Urinary bladder (tissue), 4 donors: ENCODE measurements around the gene CEACAM3. TPM values are rescaled to one million over a fixed set of nuclear protein-coding genes. Genes with fewer than 3 reads are reported as not detected.
A peak's percentile ranks its signal among the peaks of the same experiment; 100 is the strongest.
"Not testable (repeated sequence)": the region's sequence is repeated elsewhere in the genome, so short reads cannot be mapped to it uniquely, and the experiment has no call there.

ENCODE experiments used
- DNase-seq: peaks from one replicate; pipeline ENCODE4 v3.0.0-alpha.2; 2015; ENCODE audit errors: extremely low spot score
- H3K27ac ChIP-seq: one replicate; pipeline ENCODE4 v1.5.1; 2013; ENCODE audit warnings: low read depth, mild to moderate bottlenecking, moderate library complexity
- H3K36me3 ChIP-seq: one replicate; pipeline ENCODE4 v1.6.1; 2013; ENCODE audit warnings: mild to moderate bottlenecking, moderate library complexity; ENCODE audit not compliant: insufficient read depth
- H3K4me1 ChIP-seq: one replicate; pipeline ENCODE4 v1.6.1; 2013; ENCODE audit warnings: mild to moderate bottlenecking, moderate library complexity; ENCODE audit not compliant: insufficient read depth
- H3K4me3 ChIP-seq: one replicate; pipeline ENCODE4 v1.5.1; 2013; ENCODE audit warnings: low read depth, low read length
- WGBS: extraction: QIAGEN DNeasy Blood & Tissue Kit; methylation state at CpG from one replicate; pipeline ENCODE4 v1.1.7; 2013; 5-methylcytosine and 5-hydroxymethylcytosine counted together
- polyA plus RNA-seq: library from polyadenylated mRNA; stranded (reverse); fragments of 200-250 nt; gene quantifications from one replicate; pipeline ENCODE4 v1.2.3, GENCODE V29; 2013
- total RNA-seq: library from RNA; depleted of rRNA; stranded (reverse); fragments of >200 nt; gene quantifications from one replicate; pipeline ENCODE4 v1.2.3, GENCODE V29; 2014
- donor health status: healthy with polysubstance abuse.
- donor health status: healthy.

The CEACAM3 gene
- total and polyA plus RNA-seq, 2 donors, result not detected

- Histone ChIP-seq H3K4me3 (no peak overlapping the region), H3K36me3 (no peaks in the 10 kb centered on the region), H3K27ac (no peak overlapping the region), H3K4me1 (no peaks in the 10 kb centered on the region)
- 64% methylated on average over 2 of the region's 2 CpGs for WGBS
- peak; percentile 26 for DNase-seq
Measured at GRCh38 chr19:41776700-41777099, 19.7 kb upstream of the CEACAM3 start.

GRCh38 chr19:41783612-41784011, 12.8 kb upstream of the CEACAM3 start:
- H3K4me1 ChIP-seq, result no peaks in the 10 kb centered on the region
- DNase-seq, result no peak
- no peak overlapping the region for H3K27ac ChIP-seq
- H3K36me3 ChIP-seq, result no peaks in the 10 kb centered on the region
- WGBS, result 50% methylated on average over 5 of the region's 5 CpGs
- no peak overlapping the region for H3K4me3 ChIP-seq

GRCh38 chr19:41784312-41784711, 12.1 kb upstream of the CEACAM3 start:
- Histone ChIP-seq H3K36me3 (no peaks in the 10 kb centered on the region), H3K4me1 (no peaks in the 10 kb centered on the region), H3K27ac (no peak overlapping the region), H3K4me3 (no peak overlapping the region)
- no peak for DNase-seq
- WGBS, result 67% methylated on average over 3 of the region's 3 CpGs

- Histone ChIP-seq H3K36me3 (no peaks in the 10 kb centered on the region), H3K4me3 (no peak overlapping the region), H3K27ac (no peak overlapping the region), H3K4me1 (no peaks in the 10 kb centered on the region)
- 49% methylated on average over 4 of the region's 4 CpGs for WGBS
- no peak for DNase-seq
Measured at GRCh38 chr19:41784743-41785142, 11.6 kb upstream of the CEACAM3 start.

- Histone ChIP-seq H3K27ac (no peak overlapping the region), H3K4me3 (no peak overlapping the region), H3K4me1 (no peaks in the 10 kb centered on the region), H3K36me3 (no peaks in the 10 kb centered on the region)
- DNase-seq, result peak; percentile 13
- WGBS, result 1% methylated on average over 10 of the region's 10 CpGs
Measured at GRCh38 chr19:41785653-41786052, 10.7 kb upstream of the CEACAM3 start.

- 70% methylated on average over 7 of the region's 7 CpGs for WGBS
- no peak overlapping the region for H3K27ac ChIP-seq
- DNase-seq, result no peak
- no peaks in the 10 kb centered on the region for H3K36me3 ChIP-seq
- no peak overlapping the region for H3K4me3 ChIP-seq
- no peaks in the 10 kb centered on the region for H3K4me1 ChIP-seq
Measured at GRCh38 chr19:41787055-41787454, 9.3 kb upstream of the CEACAM3 start.

GRCh38 chr19:41788518-41788917, 7.9 kb upstream of the CEACAM3 start:
- WGBS, result no CpG with 5 or more reads among the region's 1 CpG
- not testable (repeated sequence) for H3K4me1 ChIP-seq, H3K36me3 ChIP-seq, DNase-seq, H3K4me3 ChIP-seq, H3K27ac ChIP-seq

- H3K4me3 ChIP-seq, DNase-seq, H3K4me1 ChIP-seq, H3K36me3 ChIP-seq, H3K27ac ChIP-seq: not testable (repeated sequence)
- 66% methylated on average over 3 of the region's 5 CpGs for WGBS
Measured at GRCh38 chr19:41789053-41789452, 7.3 kb upstream of the CEACAM3 start.

- Histone ChIP-seq H3K36me3 (no peaks in the 10 kb centered on the region), H3K27ac (no peak overlapping the region), H3K4me1 (no peaks in the 10 kb centered on the region), H3K4me3 (no peak overlapping the region)
- DNase-seq, result no peak
- 22% methylated on average over 22 of the region's 22 CpGs for WGBS
Measured at GRCh38 chr19:41792513-41793413, 3.6 kb upstream of the CEACAM3 start.

GRCh38 chr19:41793414-41793727, 3.0 kb upstream of the CEACAM3 start:
- no peak overlapping the region for H3K4me3 ChIP-seq
- no peak for DNase-seq
- no peaks in the 10 kb centered on the region for H3K4me1 ChIP-seq
- no peak overlapping the region for H3K27ac ChIP-seq
- H3K36me3 ChIP-seq, result no peaks in the 10 kb centered on the region
- 2% methylated on average over 1 of the region's 1 CpG for WGBS

GRCh38 chr19:41795031-41795461, 1.3 kb upstream of the CEACAM3 start:
- H3K4me3 ChIP-seq, result no peak overlapping the region
- no peaks in the 10 kb centered on the region for H3K36me3 ChIP-seq
- DNase-seq, result no peak
- 47% methylated on average over 5 of the region's 5 CpGs for WGBS
- no peak overlapping the region for H3K27ac ChIP-seq
- H3K4me1 ChIP-seq, result no peaks in the 10 kb centered on the region

- WGBS, result 90% methylated on average over 1 of the region's 1 CpG
Measured at GRCh38 chr19:41796901-41797300, 514 bp downstream of the CEACAM3 start.

GRCh38 chr19:41799444-41800000, 3.1 kb downstream of the CEACAM3 start:
- no peak for DNase-seq
- Histone ChIP-seq H3K36me3 (no peaks in the 10 kb centered on the region), H3K27ac (no peak overlapping the region), H3K4me1 (no peaks in the 10 kb centered on the region), H3K4me3 (no peak overlapping the region)
- WGBS, result 58% methylated on average over 9 of the region's 9 CpGs

More at GRCh38 chr19:41796901-41797300, 514 bp downstream of the CEACAM3 start:
- H3K27ac ChIP-seq, result no peak overlapping the region
- H3K36me3 ChIP-seq, result no peaks in the 10 kb centered on the region
- no peak for DNase-seq
- H3K4me3 ChIP-seq, result no peak overlapping the region
- no peaks in the 10 kb centered on the region for H3K4me1 ChIP-seq

GRCh38 chr19:41801031-41801430, 4.6 kb downstream of the CEACAM3 start:
- Histone ChIP-seq H3K27ac (no peak overlapping the region), H3K36me3 (no peaks in the 10 kb centered on the region), H3K4me1 (no peaks in the 10 kb centered on the region), H3K4me3 (no peak overlapping the region)
- 76% methylated on average over 4 of the region's 4 CpGs for WGBS
- DNase-seq, result no peak
